GM21723 (cell line): ENCODE results near the gene TIMM44.
"Not testable (repeated sequence)": the region's sequence is repeated elsewhere in the genome, so short reads cannot be mapped to it uniquely, and the experiment has no call there.

Experiments
- ATAC-seq: cut with Tn5 transposase; IDR thresholded peaks from one replicate; pipeline ENCODE4 v1.9.1; 2021; ENCODE audit warnings: mild to moderate bottlenecking, moderate library complexity; ENCODE audit not compliant: unreplicated experiment

The TIMM44 gene

DNA sequence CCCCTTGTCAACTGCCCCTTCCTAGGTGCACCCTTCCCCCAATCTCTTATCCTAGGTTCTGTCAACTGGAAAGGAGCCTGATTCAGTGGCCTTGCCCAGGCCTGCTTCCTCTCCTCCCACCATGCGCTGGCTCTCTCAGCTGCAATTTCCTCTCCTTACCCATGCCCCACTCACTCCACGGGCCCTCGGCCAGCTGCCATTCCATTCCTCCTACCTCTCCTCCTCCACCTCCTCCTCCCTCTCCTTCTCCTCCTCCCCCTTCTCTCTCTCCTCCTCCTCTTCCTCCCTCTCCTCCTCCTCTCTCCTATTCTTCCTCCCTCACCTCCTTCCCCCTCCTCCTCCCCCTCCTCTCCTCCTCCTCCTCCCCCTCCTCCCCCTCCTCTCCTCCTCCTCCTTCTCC, 9.6 kb upstream of the TIMM44 start:
- ATAC-seq, result no peak

DNA sequence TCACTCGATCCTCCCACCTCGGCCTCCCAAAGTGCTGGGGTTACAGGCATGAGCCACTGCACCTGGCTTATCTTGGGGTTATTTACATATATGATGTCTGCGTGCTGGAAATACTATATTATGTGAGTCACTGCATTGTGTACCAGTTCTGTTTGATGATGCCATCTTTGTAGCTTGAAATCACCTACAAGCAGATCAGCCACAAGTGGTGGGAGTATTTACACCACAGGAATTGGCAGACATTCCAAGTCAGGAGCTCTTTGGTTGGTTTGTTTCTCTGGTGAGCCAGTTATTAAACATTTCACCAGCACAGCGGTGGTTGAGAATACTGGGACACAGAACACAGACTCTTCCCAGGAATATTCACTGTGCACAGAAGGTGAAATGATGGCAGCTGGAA, 4.5 kb upstream of the TIMM44 start:
- ATAC-seq, result no peak

DNA sequence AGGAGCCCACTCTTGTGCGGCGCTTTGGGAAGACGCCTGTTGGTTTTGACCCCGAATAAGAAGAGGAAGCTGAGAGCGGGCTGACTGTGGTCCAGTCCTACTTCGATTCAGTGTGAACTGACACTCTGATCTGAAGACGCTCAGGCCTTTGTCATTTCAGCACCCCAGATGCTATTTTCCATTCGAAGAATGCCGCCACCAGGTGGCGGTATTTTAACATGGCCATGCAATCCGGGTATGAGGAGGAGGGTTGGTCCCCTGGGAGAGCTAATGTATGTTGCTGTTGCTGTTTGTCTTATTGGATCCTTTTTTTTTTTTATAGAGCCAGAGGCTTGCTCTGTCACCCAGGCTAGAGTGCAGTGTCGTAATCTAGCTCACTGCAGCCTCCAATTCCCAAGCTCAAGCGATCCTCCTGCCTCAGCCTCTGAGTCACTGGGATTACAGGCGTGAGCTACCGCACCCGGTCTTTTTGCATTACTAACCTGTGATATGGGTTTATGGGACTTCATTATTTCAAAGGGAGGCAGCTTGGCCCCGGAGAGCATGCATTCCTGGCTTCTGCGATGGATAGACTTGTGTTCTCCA, 803 bp upstream of the TIMM44 start:
- ATAC-seq, result peak; percentile 31

DNA sequence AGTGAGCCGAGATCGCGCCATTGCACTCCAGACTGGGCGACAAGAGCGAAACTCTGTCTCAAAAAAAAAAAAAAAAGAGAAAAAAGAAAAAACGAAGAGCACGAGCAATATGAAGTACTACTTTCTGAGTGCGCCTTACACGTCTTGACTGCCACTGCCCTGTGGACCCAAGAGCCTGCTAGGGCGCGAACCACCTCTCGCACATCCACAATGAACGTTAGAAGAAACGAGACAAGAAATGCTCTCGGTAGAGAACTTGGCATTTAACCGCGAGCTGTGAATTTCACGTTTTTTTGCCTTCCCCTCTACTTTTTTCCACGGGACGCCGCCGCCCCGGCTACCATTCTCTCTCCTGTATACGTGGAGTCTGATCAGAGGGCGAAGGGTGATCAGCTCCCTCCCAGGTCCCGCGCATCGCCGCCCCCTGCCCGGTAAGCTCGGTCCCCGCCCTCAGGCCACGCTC, 454 bp downstream of the TIMM44 start:
- ATAC-seq, result no peak

DNA sequence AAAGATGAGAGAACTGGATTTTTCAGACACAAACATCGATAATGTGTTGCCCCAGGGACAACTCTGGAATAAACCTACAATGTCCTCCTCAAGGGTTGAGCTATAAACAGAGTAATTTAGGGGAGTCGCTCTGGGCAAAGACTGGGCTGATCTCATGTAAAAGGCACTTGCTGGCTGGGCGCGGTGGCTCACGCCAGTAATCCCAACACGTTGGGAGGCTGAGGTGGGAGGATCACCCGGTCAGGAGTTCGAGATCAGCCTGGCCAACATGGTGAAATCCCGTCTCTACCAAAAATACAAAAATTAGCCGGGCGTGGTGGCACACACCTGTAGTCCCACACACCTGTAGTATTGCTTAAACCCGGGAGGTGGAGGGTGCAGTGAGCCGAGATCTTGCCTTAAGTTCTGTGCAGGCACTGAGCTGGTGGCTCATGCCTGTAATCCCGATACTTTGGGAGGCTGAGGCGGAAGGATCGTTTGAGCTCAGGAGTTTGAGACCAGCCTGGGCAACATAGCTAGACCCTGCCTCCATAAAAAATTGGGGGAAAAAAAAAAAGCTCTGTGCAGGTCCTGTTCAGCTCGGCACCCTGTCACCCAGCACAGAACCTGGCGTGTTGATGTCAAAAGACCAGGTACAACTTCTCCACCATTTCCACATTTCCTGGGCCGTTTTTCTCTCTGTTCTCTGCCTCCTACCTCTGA, 1.4 kb downstream of the TIMM44 start:
- no peak for ATAC-seq

DNA sequence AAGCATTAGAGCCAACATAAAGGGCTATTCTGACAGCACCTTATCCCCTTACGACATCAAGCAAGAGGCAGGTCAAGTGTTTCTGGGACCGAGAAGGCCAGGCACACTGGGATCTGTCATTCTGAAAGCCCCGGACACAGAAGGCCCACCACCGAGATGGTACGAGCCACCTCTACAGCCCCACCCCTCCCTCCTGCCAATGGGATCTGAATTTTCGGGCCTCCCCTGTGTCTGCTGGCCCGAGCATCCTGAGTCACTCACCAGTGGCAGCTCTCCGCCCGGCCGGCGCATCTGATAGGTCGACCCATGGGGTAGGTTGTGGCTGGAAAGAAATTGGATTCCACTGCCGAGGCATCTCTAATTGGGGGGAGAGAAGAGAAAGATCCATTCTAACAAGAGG, 2.6 kb downstream of the TIMM44 start:
- ATAC-seq, result no peak

DNA sequence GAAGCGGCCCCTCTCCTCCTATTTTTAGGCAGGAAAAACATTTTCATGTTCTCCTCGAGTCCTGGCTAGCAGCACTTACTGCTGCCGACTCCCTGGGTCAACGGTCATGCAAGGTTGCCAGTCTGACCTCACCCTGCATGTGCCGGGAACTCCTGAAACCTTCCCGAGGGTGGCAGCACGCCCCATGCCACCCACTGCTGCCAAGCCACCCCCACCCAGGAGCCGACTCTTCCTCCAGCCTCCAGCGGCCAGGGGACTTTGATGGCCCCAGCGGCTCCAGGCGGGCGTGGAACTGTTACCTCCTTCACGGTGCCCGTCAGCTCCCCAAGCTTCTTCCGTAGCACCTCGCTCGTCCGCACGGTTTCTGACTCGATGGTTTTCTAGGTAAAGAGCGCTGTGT, 8.7 kb downstream of the TIMM44 start:
- no peak for ATAC-seq

DNA sequence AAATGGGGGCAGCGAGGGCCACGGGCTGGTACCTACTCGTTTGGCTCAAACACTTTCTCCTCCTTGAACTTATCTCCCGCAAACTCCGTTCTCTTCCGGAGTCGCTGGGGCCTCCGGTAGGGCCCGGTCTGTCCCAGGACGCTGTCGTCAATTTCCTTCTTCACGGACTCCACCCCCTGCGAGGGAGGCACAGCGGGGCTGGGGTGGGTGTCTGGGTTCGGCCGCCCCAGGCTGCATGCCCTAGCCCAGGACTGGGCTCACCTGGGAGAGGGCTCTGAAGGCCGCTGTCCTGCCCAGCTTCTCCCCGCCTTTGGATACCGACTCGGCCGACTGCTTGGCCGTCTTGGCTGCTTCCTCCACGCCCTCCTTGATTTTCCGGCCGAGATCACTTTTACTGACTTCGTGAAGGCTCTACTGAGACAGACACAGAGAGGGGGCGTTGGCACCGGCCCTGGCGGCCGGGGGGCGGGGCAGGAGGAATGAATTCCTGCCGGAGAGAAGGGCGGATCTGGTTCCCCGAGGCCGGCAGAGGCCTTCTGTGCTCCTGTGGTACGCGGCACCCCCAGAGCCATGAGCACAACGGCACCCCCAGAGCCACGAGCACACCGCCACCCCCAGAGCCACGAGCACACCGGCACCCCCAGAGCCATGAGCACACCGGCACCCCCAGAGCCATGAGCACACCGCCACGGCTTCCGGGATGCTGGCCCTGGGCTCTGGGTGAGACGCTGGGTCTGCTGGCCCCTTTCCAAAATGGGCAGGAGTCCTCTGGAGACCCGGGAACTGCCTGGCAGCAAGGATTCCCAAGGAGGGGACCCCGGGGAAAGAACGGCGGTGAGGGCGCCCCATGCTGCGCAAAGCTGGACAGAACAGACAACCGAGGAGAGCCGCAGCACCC, 9.4 kb downstream of the TIMM44 start:
- no peak for ATAC-seq

DNA sequence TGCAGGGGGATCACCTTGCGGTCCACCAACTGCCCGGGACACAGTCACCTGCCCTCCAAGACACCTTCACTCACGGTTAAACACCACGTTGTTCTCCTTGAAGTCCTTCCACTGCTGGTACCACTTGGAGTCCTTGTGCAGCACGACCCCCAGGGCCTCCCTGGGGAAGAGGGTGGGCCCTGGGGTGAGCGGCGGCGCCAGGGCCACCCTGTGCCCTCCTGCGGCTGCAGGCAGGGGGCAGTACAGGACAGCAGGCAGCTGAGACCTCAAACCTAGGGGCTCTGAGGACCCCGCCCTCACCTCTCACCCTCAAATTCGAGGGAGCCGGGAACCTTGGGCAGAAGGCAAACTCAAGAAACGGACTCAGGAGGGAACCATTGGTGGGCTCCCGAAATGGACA, 10.1 kb downstream of the TIMM44 start:
- no peak for ATAC-seq

DNA sequence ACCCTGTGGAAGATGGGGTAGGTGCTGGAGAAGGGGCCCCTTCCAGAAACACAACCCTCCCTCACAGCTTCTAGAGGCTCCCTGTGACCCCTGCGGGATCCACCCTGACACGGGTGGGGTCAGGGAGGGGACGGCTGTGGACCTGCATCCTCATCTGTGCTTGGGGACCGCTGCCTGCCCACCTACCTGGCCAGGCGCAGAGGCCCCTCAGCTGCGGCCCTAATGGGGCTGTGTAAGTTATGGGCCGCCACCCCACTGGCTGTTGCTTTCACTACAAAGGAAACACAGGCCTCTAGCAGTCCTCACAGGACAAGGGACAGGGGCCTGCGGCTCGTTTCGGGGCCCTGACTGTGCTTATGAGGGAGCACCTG, 10.6 kb downstream of the TIMM44 start:
- no peak for ATAC-seq

DNA sequence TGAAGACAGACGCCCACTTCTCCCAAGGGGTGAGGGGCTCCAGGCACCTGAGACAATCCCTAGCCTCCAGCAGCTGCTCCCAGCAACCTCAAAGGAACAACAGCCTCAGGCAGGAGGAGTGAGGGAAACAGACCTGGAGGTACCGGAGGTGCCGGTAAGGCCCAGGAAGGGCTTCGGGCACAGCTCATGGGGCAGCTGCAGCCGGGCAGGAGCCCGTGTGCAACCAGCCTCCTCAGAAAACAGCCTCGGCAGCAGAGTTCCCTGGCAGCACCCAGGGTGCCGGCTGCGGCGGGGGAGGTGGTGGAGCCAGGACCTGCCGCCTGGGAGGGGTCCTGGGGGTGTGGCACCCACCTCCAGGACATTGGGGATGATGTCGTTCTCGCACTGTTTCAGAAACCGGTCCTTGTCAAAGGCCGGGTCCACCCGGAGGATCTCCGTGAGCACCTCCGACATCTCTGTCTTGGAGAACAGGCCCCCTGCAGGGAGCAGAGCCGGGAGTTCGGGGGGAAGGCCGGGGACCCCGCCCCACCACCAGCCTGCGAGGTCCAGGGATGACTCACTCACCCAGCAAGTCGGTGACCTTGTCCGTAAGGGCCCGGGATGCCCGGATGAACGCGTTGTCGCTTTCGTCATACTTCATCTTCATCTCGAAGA, 11.1 kb downstream of the TIMM44 start:
- no peak for ATAC-seq

DNA sequence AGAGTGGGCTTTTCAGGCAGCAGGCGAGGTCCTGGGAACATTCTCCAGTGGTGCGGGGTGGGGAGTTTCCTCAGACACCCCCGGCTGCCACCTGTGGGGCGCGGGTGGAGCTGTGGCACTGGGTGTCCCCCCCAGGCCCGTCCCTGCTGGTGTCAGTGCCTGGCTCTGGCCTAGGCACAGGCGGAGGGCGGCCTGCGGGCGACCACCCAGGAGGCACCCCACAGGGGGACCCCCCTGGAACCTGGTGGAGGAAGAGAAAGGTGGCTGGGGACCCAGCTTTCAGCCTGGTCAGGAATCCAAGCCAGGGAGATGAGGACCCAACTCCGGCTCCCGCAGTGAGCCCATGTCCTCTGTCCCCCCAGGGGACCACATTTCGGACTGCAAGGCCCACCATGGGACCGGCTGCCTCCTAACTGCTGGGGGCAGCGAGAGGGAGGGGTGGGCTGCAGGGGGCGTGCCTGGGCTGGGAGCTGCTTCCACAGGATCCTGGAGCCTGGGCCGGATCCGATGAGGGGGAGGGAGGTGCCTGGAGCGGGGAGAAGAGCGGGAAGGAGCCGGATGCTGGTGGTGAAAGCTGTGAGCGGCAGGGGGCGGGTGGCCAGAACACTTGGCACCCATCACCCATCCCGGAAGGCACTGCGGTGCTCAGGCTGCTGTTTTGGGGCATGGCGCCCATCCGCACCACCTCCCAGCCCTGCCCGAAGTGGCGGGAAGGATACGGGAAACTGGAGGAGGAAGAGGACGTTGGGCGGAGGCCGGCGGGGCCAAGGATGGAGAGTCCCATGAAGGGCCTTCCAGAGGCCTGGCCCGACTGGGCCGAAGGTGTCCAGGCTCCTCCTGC, 12.0 kb downstream of the TIMM44 start:
- no peak for ATAC-seq

DNA sequence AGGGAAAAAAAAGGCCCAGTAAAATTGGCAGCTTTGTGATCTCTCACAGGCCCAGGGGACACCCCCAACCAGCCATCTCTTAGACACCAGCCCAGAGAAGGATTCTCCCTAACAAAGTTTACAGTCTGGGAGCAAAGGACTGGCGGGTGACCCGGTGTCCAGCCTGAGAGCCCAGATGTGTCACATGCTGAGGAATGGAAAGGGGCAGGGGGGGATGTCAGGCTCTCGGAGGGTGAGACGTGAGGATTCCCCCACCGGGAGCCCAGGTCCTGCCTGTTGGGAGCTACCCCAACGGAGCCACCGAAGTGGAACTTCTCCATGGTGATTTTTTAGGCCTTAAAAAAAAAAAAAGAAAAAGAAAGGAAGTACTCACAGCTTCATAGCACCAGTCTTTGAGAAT, 12.7 kb downstream of the TIMM44 start:
- no peak for ATAC-seq

DNA sequence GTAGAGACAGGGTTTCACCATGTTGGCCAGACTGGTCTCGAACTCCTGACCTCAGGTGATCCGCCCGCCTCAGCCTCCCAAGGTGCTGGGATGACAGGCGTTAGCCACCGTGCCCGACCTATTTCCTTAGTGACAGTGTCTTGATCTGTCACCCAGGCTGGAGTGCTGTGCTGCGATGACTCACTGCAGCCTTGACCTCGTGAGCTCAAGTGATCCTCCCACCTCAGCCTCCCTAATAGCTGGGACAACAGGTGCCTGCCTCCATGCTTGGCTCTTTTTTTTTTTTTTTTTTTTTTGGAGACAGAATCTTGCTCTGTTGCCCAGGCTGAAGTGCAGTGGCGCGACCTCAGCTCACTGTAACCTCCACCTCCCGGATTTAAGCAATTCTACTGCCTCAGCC, 13.4 kb downstream of the TIMM44 start:
- ATAC-seq, result not testable (repeated sequence)

DNA sequence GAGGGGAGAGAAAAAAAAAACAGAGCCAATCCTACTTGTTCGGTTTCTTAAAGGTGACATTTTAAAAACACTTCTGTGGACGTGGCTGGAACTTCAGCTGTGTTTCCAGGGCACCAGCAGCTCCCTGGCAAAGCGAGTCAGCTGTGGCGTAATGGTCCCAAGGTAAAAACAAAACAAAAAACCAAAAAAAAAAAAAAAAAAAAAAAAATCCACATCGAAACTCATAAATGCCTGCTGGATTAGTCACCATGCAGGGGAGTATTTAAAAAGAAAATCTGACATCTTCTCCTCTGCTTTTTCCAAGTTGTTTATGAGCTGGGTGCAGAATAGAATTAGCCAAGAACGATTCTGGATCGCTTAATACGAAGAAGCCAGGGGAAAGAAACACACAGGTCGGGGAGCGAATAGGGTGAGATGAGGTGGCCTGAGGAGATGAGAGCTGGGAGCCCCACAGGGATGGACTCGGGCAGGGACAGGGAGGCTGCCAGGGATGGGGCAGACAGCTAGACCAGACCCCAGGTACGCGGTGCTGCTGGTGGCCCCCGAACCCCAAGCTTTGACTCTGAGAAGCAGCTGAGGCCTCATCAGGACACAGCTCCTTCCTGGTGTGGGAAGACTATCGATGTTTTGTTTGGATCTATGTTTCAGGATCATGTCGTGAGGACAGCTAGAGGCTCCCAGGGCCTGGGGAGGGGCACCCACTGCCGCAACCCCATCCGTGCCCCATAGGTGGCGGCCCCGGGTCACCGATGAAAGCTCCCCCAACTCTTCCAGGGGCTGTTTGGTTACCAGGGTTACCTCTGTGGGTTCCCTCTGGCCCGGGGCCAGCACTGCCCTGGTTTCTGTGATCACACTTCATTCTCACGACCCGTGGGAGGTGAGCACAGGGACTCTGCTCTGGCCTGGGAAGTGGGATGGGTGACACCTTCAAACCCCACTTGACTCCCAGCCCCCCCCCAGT, 14.4 kb downstream of the TIMM44 start:
- no peak for ATAC-seq

DNA sequence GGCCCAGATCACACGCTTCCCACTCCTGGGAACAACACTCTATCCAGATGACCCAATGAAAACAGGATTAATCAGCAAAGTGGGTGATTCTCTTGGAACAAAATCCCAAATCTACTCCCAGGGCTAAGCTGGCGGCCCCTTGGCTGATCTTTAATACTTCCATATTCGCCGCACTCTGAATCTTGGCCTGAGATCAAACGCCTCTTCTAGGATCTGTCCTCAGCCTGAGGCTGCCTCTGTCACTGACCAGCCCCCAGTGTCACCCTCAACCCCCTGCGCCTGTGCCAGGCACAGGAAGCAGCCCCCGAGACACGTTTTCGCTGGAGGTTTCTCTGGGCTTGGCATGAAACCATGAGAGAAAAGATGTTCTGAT, 15.1 kb downstream of the TIMM44 start:
- ATAC-seq, result no peak

DNA sequence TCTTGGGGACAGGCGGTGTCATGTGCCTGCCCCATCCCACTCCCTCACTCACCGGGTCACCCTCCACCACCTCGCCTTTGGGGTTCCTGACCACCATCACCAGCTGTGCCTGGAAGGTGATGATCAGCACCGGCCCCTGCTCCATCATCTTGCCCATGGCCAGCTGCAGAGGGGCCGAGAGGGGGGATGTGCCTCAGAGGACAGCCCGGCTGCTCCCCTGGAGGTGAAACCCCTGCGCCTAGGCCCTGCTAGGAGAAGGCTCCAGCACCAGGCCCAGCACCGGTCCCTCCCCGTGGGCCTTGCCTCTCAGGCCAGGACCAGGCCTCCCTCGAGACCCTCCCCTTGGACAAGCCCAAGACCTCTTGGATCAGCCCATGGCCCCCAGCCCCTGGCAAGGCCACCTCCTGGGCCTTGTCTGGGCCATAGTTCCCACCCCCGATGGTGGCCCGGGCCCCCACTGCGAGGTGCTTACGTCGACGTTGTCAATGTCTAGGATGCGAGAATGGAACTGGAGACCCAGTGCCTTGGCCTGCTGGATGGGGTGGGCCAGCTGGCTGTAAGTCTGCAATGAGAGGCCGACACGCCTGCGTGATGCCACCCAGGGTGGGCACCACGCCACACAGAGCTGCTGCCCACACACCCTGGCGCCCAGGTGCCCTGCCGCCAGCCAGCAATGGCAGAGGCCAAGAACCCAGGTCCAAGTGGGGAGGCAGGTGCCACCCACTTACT, 15.7 kb downstream of the TIMM44 start:
- no peak for ATAC-seq

DNA sequence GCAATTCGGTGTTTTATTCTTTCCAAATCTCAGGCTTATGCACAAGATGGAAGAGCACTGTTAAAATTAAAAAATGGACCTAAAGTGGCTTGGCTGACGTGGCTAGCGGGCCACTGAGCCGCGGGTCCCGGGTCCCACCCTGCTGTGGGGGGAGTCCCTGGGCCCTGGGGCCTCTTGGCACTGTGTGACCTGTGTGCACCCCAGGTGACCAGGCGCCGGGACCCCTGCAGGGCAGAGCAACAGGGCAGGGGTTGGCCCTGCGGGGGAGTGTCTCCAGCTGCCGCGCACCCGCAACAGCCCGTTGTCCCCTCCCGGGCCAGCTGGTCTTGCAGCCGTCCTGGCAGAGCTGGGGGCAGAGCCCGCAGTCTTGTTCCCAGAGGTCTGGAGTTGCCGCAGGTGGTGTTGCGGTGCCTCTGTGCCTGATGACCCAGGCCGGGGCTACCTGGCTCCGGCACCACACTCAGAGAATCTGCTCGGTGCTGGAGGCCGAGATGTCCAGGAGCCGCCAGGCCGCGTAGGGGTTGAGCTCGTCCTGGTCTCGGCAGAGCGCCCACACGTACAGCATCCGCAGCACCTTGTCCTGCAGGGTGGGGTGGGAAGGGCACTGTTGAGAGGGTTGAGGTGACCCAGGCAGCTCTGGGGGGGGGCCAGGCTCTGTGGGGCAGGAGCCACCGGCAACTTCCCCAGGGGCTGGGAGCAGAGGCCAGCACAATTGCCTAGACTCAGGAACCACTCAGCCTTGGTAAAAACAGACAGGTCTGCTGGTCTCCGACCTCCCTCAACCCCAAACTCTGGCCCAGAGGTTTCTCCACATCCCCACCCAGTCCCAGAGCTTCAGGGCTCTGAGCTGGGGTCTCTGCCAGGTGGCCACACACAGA, 16.5 kb downstream of the TIMM44 start:
- ATAC-seq, result no peak
